SU-DHL-6 (cell line): ENCODE results near the gene PPARGC1A.

Experiments
- EZH2phosphoT487 ChIP-seq: fragments of 200-600 bp; sonication (generic), shearing (Covaris generic); conservative IDR thresholded peaks from 2 replicates; pipeline ENCODE4 v1.6.1; 2018; ENCODE audit warnings: mild to moderate bottlenecking, antibody characterized with exemption, low read length, moderate library complexity, mixed read lengths
- TF ChIP-seq, protein P1 (sequence below): fragments of 200-600 bp; sonication (generic); IDR thresholded peaks from one replicate; pipeline ENCODE4 v1.5.1; 2017; ENCODE audit warnings: antibody characterized with exemption, mild to moderate bottlenecking, low read length, moderate library complexity; ENCODE audit not compliant: insufficient read depth, poor library complexity, severe bottlenecking

DNA sequence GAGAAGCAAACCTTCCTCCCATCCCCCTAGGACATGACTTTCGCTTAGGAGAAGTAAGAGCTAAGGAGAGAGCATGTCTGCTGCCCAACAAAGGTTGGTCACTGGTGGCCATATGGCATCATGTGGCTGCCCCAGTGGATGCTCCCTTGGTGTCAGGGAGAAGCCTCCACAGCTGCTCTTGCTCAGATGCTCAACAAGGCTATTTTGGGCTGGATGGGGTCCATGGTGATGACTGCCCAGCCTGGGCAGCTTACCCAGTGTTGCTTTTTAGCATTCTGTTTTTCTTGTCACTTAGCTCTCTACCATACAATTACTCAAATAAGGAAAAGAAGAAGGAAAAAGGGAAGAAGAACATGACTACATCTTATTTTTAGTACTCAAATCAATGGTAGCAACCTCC lies 48.9 kb upstream of the PPARGC1A start:
- TF ChIP-seq, protein P1, sequence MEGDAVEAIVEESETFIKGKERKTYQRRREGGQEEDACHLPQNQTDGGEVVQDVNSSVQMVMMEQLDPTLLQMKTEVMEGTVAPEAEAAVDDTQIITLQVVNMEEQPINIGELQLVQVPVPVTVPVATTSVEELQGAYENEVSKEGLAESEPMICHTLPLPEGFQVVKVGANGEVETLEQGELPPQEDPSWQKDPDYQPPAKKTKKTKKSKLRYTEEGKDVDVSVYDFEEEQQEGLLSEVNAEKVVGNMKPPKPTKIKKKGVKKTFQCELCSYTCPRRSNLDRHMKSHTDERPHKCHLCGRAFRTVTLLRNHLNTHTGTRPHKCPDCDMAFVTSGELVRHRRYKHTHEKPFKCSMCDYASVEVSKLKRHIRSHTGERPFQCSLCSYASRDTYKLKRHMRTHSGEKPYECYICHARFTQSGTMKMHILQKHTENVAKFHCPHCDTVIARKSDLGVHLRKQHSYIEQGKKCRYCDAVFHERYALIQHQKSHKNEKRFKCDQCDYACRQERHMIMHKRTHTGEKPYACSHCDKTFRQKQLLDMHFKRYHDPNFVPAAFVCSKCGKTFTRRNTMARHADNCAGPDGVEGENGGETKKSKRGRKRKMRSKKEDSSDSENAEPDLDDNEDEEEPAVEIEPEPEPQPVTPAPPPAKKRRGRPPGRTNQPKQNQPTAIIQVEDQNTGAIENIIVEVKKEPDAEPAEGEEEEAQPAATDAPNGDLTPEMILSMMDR: no peak
- TF ChIP-seq EZH2phosphoT487: no peak
